ENCODE measurements around the gene DNAH14. TPM values are rescaled to one million over a fixed set of nuclear protein-coding genes. Genes with fewer than 3 reads are reported as not detected.
"Not testable (repeated sequence)": the region's sequence is repeated elsewhere in the genome, so short reads cannot be mapped to it uniquely, and the experiment has no call there.

DNAH14 gene
- total and polyA plus RNA-seq, 10 of the 15 experiments (the other 5 are each of a cell fraction or from before 2014, with no cell fraction given): 2.0 to 7.9 (median 4.8) TPM

- TF ChIP-seq IRF4 (IDR thresholded peaks at IDR 0.05; ENCODE audit: low read depth, low read length) (no peak), USF2 (IDR thresholded peaks at IDR 0.05; ENCODE audit: borderline replicate concordance, low read depth, low read length) (no peak), CREM (IDR thresholded peaks at IDR 0.05; ENCODE audit: low read depth) (no peak), RBBP5 (conservative IDR thresholded peaks at IDR 0.05) (no peak), ATF7 (IDR thresholded peaks at IDR 0.05; ENCODE audit: low read depth) (no peak), RCOR1 (conservative IDR thresholded peaks at IDR 0.05; ENCODE audit: low read depth, low read length) (no peak), USF1 (IDR thresholded peaks at IDR 0.05; ENCODE audit: borderline replicate concordance, extremely low read length, insufficient read depth, low read depth, low read length) (no peak)
These were observed 217.0 kb downstream of the DNAH14 start (continued) for GRCh38 chr1:225146478-225146877.

- SMC1A ChIA-PET (ENCODE audit: uncharacterized antibody, unreplicated experiment); H3K4me3 ChIP-seq; FAIRE-seq; RAD21 ChIA-PET (ENCODE audit: unreplicated experiment); ATAC-seq; BruUV-seq (replicated peaks); H3K79me2 ChIP-seq (ENCODE audit: control insufficient read depth, insufficient read depth, low read length); intact Hi-C loops (cut with micrococcal nuclease; ENCODE audit: unreplicated experiment); H3K36me3 ChIP-seq (ENCODE audit: control insufficient read depth in 2 of 2, insufficient read depth in 2 of 2, low read length in 1 of 2); H3K27ac ChIP-seq (ENCODE audit: control insufficient read depth, insufficient read depth); H4K20me1 ChIP-seq (ENCODE audit: control insufficient read depth, insufficient read depth); H3K9ac ChIP-seq (ENCODE audit: control insufficient read depth, insufficient read depth, low read length); H3K4me2 ChIP-seq (ENCODE audit: control insufficient read depth, insufficient read depth); H3K27me3 ChIP-seq (replicated peaks in 1 of 2; ENCODE audit: control insufficient read depth in 2 of 2, insufficient read depth in 2 of 2, low read length in 1 of 2); H3K9me3 ChIP-seq (replicated peaks; ENCODE audit: control insufficient read depth, insufficient read depth, low read length); CTCF ChIA-PET; H3K4me1 ChIP-seq (ENCODE audit: control insufficient read depth, insufficient read depth, low read length); in situ Hi-C loops (cut with MboI); DNase-seq (ENCODE audit: low read depth, low spot score); POLR2A ChIA-PET; H2AFZ ChIP-seq (ENCODE audit: control insufficient read depth, low read depth, low read length): not testable (repeated sequence)
These were observed 218.3 kb downstream of the DNAH14 start for GRCh38 chr1:225147791-225148190.

Data from GM12878 (cell line).